Keratinocyte (primary cell): Measurements from ENCODE around the gene CCDC174. TPM values are rescaled to one million over a fixed set of nuclear protein-coding genes. Genes with fewer than 3 reads are reported as not detected.
A peak's percentile ranks its signal among the peaks of the same experiment; 100 is the strongest.

ENCODE experiments used
- DNase-seq: peaks from one replicate; pipeline ENCODE4 v3.0.0-alpha.2; 2011; ENCODE audit warnings: low read depth, missing footprints, low spot score
- FAIRE-seq: peaks from 2 replicates; lab custom pipeline; 2011; peaks lifted over from hg19 to GRCh38; lab: Jason Lieb, UNC
- H2AFZ ChIP-seq: 2 replicates; pipeline ENCODE4 v1.6.0; 2012; ENCODE audit warnings: low read length, control low read depth, inconsistent platforms; ENCODE audit not compliant: control insufficient read depth
- H3K27ac ChIP-seq: 2 replicates; pipeline ENCODE4 v1.5.1; 2011; ENCODE audit warnings: low read length; ENCODE audit not compliant: control insufficient read depth, insufficient read depth
- H3K27me3 ChIP-seq: 3 replicates; pipeline ENCODE4 v1.6.0; 2011; ENCODE audit warnings: low read length; ENCODE audit not compliant: control insufficient read depth, insufficient read depth; ENCODE audit errors: extremely low read depth
- H3K36me3 ChIP-seq, 2 experiments: 2 replicates in 1 of 2; 3 replicates in 1 of 2; pipeline ENCODE4 v1.5.1; 2011; ENCODE audit warnings: low read length in 2 of 2, mild to moderate bottlenecking in 1 of 2; ENCODE audit not compliant: control insufficient read depth in 2 of 2, insufficient read depth in 2 of 2; ENCODE audit errors: extremely low read depth in 1 of 2
- H3K4me1 ChIP-seq: 3 replicates; pipeline ENCODE4 v1.5.1; 2011; ENCODE audit warnings: low read length; ENCODE audit not compliant: control insufficient read depth, insufficient read depth; ENCODE audit errors: extremely low read depth
- H3K4me2 ChIP-seq: 3 replicates; pipeline ENCODE4 v1.6.0; 2011; ENCODE audit warnings: low read depth, low read length; ENCODE audit not compliant: control insufficient read depth, insufficient read depth; ENCODE audit errors: extremely low read depth
- H3K4me3 ChIP-seq, 3 experiments: fragments of 200-600 bp in 1 of 3; sonication (generic) in 1 of 3; 2 replicates in 2 of 3; 3 replicates in 1 of 3; pipeline ENCODE4 v1.5.1; 2011 to 2016; ENCODE audit warnings: low read length in 3 of 3, mild to moderate bottlenecking in 3 of 3, control low read depth in 2 of 3, inconsistent platforms in 1 of 3, low read depth in 1 of 3, mixed read lengths in 1 of 3, mixed run types in 1 of 3, moderate library complexity in 1 of 3; ENCODE audit not compliant: control insufficient read depth in 2 of 3, insufficient read depth in 2 of 3; ENCODE audit errors: extremely low read depth in 1 of 3
- H3K79me2 ChIP-seq: 2 replicates; pipeline ENCODE4 v1.6.0; 2012; ENCODE audit warnings: low read length; ENCODE audit not compliant: control insufficient read depth, insufficient read depth
- H3K9ac ChIP-seq: 3 replicates; pipeline ENCODE4 v1.6.0; 2011; ENCODE audit warnings: low read length; ENCODE audit not compliant: control insufficient read depth, insufficient read depth; ENCODE audit errors: extremely low read depth
- H3K9me1 ChIP-seq: 3 replicates; pipeline ENCODE4 v1.6.0; 2011; ENCODE audit warnings: low read length; ENCODE audit not compliant: control insufficient read depth, insufficient read depth; ENCODE audit errors: extremely low read depth
- H3K9me3 ChIP-seq: 2 replicates; pipeline ENCODE4 v1.5.1; 2012; ENCODE audit warnings: low read depth, low read length; ENCODE audit not compliant: control insufficient read depth
- H4K20me1 ChIP-seq: 3 replicates; pipeline ENCODE4 v1.6.0; 2011; ENCODE audit warnings: low read length; ENCODE audit not compliant: control insufficient read depth, insufficient read depth; ENCODE audit errors: extremely low read depth
- CTCF ChIP-seq, 3 experiments: IDR thresholded peaks in 1 of 3; conservative IDR thresholded peaks in 1 of 3; optimal IDR thresholded peaks in 1 of 3; 2 replicates in 2 of 3; 3 replicates in 1 of 3; pipeline versions ENCODE3 to v1.5.1; 2011; ENCODE audit warnings: low read length in 3 of 3, mild to moderate bottlenecking in 3 of 3, moderate library complexity in 2 of 3, control low read depth in 1 of 3, inconsistent platforms in 1 of 3; ENCODE audit not compliant: insufficient read depth in 2 of 3; ENCODE audit errors: extremely low read depth in 1 of 3
- EZH2 ChIP-seq: IDR thresholded peaks from one replicate; pipeline ENCODE4 v1.6.1; 2012; ENCODE audit warnings: inconsistent platforms, mild to moderate bottlenecking, low read length, moderate library complexity
- dilution Hi-C: fragments of 300-500 bp; cut with MboI; formaldehyde crosslinking; loops from one replicate; pipeline ENCODE4 v1.7.0; 2020; ENCODE audit warnings: low sequenced_read_pairs; ENCODE audit not compliant: extremely low pct_ligation_motif_present
- polyA plus RNA-seq, 5 experiments: library from polyadenylated mRNA; depleted of rRNA in 3 of 5; stranded (reverse) in 3 of 5; stranded (forward) in 1 of 5; unstranded in 1 of 5; fragments of >200 nt; gene quantifications; 1 replicate in 1 of 5; 2 replicates in 3 of 5; 3 replicates in 1 of 5; pipeline versions ENCODE4 v1.2.1 to v1.2.3, GENCODE V29; 2011 to 2012; ENCODE audit warnings: missing spikeins in 2 of 5, low read depth in 1 of 5, low replicate concordance in 1 of 5

Gene CCDC174
- polyA plus RNA-seq, 1 donor (not counting 4 experiments of a cell fraction or from before 2014, with no cell fraction given): 6.2 TPM

DNA sequence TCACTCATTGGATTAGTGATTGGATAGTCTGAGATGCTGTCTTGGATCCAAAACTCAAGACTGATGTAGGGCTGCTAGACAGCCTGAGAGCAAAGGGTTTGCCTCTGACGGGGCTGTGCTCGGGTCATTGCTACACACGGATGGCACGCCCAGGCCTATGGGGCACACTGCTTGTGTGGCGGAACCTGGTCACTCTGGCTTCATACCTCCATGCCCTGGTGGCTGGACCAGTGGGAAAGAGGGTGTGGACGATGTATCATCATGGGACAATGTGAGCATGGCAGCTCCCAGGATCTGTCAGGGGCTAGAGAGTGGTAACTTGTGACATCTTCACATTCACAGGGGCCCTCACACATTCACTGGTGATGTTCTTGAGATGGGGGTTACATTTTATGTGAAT, 18.1 kb upstream of the CCDC174 start:
- FAIRE-seq: no peak
- Histone ChIP-seq H3K27ac (no peak overlapping the region), H4K20me1 (no peaks in the 10 kb centered on the region), H3K27me3 (no peaks in the 10 kb centered on the region), H3K36me3 (no peaks in the 10 kb centered on the region), H3K9me3 (no peaks in the 10 kb centered on the region), H3K79me2 (no peaks in the 10 kb centered on the region), H3K9ac (no peak overlapping the region), H2AFZ (no peak overlapping the region), H3K9me1 (no peaks in the 10 kb centered on the region), H3K4me1 (peaks cover 14% of the 10 kb centered on the region), H3K4me2 (no peak overlapping the region), H3K4me3 (no peak overlapping the region)
- dilution Hi-C loops: no loop called here
- DNase-seq: no peak
- TF ChIP-seq CTCF (optimal IDR thresholded peaks at IDR 0.05 in 1 of 3, IDR thresholded peaks at IDR 0.05 in 1 of 3, conservative IDR thresholded peaks at IDR 0.05 in 1 of 3; ENCODE audit: extremely low read depth in 1 of 3, insufficient read depth in 2 of 3, low read length in 3 of 3) (no peak), EZH2 (no peak)

GRCh38 chr3:14633819-14634424, 17.6 kb upstream of the CCDC174 start:
- Histone ChIP-seq H3K4me3 (no peak overlapping the region), H3K9ac (no peak overlapping the region), H2AFZ (no peak overlapping the region), H3K36me3 (no peaks in the 10 kb centered on the region), H3K9me3 (no peaks in the 10 kb centered on the region), H3K27ac (no peak overlapping the region), H3K4me1 (peaks cover 14% of the 10 kb centered on the region), H4K20me1 (no peaks in the 10 kb centered on the region), H3K79me2 (no peaks in the 10 kb centered on the region), H3K4me2 (no peak overlapping the region), H3K27me3 (no peaks in the 10 kb centered on the region), H3K9me1 (no peaks in the 10 kb centered on the region)
- dilution Hi-C loops: no loop called here
- FAIRE-seq: no peak
- DNase-seq: peak; percentile 45
- TF ChIP-seq CTCF (optimal IDR thresholded peaks at IDR 0.05 in 1 of 3, IDR thresholded peaks at IDR 0.05 in 1 of 3, conservative IDR thresholded peaks at IDR 0.05 in 1 of 3; ENCODE audit: extremely low read depth in 1 of 3, insufficient read depth in 2 of 3, low read length in 3 of 3) (peak; percentile 77 to 95 (median 94)), EZH2 (no peak)
